Ammon's horn (tissue), 1 donor: ENCODE results near the gene ADAMTS18.
A peak's percentile ranks its signal among the peaks of the same experiment; 100 is the strongest.
"Not testable (repeated sequence)": the region's sequence is repeated elsewhere in the genome, so short reads cannot be mapped to it uniquely, and the experiment has no call there.

ENCODE experiments used
- DNase-seq: peaks from one replicate; pipeline ENCODE4 v3.0.0-alpha.2; 2016; ENCODE audit warnings: low spot score

Gene ADAMTS18

DNA sequence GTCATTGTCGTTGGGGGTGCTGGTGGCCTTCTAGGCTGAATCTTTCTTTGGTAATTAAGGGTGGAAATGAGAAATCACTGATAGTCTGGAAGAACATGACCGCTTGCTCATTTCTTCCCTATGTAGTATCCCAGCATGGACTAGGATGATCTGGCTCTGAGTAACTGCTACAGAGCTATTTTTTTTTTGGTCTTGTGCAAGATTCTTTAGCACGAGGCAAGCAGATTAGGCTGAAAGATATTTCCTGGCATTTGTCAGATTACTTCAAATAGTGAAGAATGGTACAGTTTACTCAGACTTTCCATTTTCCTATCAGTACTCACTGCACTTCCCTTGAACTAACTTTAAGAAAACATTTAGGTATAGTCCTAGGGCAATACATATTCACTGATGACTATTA, 146.6 kb downstream of the ADAMTS18 start:
- no peak for DNase-seq

DNA sequence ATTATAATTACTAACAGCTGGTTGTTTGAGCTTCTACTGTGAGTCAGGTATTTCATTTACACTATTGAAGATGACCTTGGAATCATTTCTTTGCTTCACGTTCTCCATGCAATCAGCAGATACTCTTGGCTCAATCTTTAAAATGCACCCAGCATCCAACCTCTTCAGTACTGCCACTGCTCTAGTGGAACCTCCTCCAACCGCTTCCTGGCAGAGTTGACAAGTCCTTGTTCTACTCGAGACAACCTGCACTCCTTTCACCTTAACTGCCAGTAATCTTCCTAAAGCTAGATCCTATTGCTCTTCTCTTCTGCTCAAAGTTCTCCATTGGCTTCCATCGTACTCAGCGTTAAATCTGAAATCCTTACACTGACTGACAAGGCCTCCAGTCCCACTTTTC, 149.2 kb downstream of the ADAMTS18 start:
- DNase-seq, result no peak

DNA sequence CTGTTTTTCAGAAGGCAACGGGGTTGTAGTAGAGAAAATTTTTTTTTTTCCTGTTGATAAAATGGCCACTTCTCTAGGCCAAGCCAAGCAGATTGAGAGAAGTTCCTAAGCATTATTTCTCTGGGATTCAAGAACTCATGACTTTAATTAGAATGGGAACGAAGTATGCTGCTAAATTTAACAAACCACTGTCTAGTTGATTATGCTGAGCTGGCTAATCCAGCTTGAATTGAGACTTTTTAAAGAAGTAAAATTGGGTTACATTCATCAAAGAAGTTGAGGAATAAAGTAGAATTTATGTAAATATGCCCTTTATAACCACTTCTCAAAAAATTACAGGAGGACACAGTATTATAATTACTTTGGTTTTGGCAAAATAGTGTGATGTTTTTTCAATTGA, 152.5 kb downstream of the ADAMTS18 start:
- DNase-seq, result no peak

DNA sequence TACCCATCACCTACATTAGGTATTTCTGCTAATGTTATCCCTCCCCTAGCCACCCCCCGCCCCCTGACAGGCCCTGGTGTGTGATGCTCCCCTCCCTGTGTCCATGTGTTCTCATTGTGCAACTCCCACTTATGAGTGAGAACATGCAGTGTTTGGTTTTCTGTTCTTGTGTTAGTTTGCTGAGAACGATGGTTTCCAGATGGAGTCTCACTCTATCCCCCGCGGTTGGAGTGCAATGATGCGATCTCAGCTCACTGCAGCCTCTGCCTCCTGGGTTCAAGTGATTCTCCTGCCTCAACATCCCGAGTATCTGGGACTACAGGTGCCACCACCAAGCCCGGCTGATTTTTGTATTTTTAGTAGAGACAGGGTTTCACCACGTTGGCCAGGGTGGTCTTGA, 155.5 kb downstream of the ADAMTS18 start:
- not testable (repeated sequence) for DNase-seq

DNA sequence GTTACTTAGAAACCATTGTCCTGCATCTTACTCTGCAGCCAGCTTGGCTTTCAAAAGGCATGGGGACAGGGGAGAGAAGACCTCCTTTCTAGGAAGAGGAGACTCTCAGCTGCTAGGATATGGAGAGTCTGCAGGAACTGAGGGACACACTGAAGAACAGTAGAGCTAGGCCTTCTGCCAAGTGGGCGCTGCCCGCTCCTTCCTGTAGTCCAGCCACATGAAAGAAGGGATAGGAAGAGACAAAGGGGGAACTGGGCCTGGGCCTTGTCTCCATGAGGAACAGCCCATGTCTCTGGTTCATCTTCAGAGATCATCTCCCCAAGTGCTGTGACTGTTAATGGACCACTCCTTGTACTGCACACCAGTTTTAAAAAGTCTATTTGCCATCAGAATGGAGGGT, 157.3 kb downstream of the ADAMTS18 start:
- no peak for DNase-seq

DNA sequence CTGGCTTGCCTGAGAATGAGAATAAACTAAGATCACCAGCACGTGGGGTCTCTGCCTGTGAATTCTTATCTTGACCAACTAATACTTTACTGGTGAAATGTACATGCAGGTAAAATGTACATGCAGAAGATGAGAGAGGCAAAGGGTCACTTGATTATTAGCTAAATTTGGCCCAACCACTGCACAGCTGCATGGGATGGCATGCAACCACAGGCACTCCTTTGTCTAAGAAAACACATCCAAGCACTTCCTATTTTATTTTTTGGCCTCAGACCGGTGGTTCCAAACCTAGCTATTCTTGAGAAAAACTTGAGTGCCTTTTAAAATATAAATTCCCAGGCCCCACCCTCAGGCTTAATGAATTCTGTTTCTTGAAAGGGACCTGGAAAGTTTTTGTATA, 157.7 kb downstream of the ADAMTS18 start:
- DNase-seq, result no peak

DNA sequence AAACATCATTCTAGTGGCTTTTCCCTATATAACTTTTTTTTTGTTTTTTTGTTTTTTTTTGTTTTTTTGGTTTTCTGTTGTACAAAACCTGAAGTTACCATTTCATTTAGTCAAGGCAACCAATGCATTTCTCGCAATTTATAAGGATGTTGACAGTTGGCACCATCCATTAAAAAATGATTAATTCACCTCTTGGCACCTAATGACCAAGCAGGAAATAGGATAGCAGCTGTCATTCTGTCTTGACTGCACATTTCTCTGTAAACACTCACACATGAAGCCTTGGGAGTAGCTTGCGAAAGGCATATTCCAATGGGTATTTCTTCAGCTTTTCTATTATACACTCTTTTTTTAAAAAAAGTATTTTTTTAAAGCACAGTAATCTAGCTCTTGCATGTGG, 158.2 kb downstream of the ADAMTS18 start:
- DNase-seq, result no peak

DNA sequence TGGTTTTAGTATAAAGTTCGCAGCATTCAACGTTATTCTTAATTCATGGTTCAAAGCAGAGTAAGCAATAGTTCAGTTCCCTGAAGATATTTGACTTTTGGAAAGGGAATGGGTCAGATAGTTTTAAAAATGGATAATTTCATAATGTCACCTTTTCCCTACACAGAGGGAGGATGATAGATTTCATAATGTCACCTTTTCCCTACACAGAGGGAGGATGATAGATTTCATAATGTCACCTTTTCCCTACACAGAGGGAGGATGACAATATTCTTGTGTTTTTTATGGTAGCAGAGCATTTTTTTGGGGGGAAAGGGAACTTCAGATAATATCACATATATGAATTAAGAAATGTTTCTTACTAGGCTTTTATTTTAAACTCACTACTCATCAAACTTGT, 159.5 kb downstream of the ADAMTS18 start:
- not testable (repeated sequence) for DNase-seq

DNA sequence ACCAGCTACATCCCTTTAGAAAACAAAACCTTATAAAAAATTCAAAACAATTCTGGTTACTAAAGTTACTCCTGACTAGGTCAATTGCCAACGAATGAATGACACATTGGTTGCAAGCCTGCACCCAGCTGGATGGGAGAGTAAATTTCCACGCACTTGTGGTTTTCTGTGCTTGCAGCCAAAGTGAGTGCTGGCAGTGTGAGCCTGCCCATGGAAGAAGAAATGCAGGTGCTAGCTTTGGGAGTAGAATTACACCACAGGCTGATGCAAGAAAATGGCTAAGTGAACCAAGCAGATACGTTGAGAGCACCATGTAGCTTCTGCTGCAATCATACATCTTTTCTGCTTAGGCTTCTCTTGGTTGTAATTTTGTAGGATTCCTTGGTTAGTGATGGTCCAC, 161.0 kb downstream of the ADAMTS18 start:
- peak; percentile 43 for DNase-seq

DNA sequence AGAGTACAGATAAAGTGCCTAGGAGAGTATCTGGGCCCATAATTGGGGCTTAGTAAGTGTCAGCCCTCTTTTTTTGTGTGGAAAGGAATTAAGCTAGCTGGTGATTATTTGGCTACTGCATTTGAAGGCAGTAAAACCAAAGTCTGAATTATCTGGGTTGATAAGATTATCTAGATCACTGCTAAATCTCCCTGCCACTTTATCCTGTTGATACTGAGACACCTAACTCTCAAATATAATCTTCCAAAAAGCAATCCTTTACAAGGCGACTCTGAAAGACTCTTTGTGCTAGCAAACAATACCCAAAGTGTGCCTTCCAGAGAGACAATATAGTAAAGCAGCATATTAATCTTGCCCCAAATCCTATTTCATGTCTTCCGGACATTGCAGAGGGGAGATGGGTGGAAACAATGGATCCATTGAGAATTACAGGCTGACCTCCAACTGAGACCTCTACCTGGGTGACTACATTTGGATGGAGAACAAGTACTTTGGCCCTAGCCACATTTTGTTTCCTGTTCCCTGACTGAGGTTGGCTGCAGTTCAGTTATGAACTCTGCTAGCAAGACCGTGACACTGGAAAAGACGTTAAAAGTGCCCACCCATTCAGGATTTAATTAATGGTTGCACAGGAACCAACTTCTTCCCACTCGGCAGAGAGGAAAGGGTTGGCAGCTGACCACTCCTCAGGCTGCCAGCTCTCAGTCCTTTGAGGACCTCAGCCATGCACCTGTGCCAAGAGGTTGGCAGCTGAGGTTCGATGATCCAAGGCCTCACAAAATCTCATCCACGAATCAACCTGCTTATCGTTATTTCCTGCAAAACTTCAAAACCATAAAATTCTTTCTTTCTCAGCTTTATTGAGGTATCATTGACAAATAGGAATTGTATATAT, 163.1 kb downstream of the ADAMTS18 start:
- DNase-seq, result peak; percentile 36

DNA sequence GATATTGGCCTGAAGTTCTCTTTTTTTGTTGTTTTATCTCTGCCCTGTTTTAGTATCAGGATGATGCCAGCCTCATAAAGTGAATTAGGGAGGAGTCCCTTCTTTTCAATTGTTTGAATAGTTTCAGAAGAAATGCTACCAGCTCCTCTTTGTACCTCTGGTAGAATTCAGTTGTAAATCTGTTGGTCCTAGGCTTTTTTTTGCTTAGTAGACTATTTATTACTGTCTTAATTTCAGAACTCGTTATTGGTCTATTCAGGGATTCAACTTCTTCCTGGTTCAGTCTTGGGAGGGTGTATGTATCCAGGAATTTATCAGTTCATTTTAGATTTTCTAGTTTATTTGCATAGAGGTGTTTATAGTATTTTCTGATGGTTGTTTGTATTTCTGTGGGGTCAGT, 168.6 kb downstream of the ADAMTS18 start:
- DNase-seq, result not testable (repeated sequence)

DNA sequence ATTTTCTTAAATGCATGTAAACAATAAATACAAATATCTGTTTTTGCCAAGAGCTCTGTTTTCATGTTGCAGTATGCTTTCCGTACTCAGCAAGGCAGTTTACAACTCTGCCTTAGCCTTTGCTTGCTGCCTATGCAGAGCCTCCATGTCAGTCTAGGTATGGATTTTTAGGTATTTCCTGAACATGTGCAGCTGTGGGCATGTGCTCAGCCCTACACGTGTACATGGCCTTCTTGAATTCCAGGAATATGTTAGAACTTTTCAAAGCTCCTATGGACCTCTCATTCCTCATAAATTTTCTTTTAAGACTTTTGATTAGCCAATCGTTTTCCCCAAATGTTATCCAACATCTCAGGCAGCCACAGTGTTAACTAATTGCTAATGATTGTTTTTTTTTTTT, 171.9 kb downstream of the ADAMTS18 start:
- no peak for DNase-seq

DNA sequence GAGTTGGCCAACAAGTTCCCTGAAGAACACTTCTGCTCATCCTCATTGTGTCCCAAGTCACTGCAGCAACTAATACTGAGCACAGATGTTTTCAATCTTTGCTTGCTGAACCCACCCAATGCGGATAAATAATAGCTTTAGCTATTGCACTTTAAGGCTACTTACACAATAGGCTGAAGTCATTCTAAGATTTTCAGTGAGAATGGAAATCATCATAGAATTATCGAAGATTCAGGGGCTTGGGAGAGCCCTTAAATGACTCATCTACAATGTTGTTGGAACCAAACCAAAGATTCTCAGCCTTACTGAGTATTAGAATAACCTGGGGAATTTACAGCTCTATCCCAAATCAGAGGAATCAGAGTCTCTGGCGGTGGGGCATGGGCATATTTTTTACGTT, 184.4 kb downstream of the ADAMTS18 start:
- no peak for DNase-seq

DNA sequence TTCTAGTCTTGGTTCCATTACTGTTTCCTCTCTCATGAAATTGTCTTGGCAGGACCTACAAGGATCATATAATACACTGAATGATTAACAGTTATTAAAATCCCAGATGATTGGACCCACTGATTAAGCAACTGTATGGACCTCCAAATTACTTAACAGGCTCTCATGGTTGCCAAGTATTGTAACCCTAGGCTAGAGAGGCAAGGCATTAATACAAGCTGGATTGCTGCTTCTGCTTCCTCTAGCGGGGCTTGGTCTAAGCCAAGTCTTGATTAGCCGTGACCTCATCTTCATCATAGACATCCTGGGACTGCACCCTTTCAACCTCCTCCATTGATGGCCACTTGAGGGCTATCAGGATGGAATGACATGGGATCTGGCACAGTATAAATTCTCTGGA, 188.7 kb downstream of the ADAMTS18 start:
- DNase-seq, result no peak

DNA sequence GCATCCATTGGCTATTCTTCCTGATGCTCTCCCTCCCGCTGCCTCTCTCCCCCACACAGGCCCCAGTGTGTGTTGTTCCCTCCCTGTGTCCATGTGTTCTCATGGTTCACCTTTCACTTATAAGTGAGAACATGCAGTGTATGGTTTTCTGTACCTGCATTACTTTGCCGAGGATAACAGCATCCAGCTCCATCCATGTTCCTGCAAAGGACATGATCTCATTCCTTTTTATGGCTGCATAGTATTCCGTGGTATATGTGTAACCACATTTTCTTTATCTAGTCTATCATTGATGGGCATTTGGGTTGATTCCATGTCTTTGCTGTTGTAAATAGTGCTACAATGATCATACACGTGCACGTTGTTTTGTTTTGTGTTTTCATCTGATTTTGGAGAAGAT, 192.4 kb downstream of the ADAMTS18 start:
- not testable (repeated sequence) for DNase-seq

DNA sequence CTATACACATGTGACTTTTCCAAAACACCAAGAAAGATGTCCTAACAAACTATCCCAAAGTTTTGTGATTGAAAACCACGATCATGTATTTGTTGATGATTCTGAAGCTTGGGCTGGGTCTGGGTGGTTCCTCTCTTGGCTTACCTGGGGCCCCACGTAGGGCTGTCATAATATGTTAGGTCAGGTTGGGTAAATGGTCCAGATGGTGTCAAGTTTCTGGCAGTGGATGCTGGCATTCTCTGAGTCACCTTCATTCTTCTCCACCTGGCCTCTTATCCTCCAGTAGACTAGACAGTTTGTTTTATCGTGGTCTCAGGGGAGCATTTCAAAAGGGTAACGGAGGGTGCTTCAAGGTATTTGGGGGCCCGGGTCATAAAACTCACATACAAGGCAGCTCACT, 196.2 kb downstream of the ADAMTS18 start:
- DNase-seq, result no peak

DNA sequence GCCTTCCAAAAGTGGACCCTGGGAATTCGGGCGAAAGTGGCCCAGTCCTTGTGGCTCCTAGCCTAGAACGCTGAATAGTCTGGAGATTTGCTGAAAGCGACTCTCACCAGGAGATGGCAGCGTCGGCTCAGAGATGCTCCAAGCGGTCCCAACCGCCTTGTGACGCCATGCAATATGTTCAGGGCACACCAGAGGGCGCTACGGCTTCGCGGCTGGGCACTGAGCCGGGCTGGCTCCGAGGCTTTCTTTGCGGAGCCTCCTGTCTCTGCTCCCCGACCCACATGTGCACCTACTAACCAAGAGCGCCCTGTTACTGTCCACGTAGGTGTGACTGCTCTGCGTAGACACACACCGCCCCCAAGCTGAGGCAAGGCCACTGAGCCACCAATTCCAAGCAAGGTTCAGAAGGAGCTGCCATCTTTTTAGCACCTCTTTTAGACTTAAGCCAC, 198.7 kb downstream of the ADAMTS18 start:
- DNase-seq, result peak; percentile 93

DNA sequence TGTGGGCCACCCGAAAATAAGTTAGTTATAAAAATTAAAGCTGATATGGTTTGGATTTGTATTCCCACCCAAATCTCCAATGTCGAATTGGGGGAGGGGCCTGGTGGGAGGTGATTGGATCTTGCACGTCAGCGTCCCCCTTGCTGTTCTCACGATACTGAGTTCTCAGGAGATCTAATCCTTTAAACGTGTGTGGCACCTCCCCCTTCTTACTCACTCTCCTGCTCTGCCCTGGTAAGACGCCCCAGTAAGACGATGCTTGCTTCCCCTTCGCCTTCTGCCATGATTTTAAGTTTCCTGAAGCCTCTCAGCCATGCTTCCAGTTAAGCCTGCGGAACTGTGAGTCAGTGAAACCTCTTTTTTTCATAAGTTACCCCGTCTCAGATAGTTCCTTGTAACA, 200.2 kb downstream of the ADAMTS18 start:
- DNase-seq, result no peak

DNA sequence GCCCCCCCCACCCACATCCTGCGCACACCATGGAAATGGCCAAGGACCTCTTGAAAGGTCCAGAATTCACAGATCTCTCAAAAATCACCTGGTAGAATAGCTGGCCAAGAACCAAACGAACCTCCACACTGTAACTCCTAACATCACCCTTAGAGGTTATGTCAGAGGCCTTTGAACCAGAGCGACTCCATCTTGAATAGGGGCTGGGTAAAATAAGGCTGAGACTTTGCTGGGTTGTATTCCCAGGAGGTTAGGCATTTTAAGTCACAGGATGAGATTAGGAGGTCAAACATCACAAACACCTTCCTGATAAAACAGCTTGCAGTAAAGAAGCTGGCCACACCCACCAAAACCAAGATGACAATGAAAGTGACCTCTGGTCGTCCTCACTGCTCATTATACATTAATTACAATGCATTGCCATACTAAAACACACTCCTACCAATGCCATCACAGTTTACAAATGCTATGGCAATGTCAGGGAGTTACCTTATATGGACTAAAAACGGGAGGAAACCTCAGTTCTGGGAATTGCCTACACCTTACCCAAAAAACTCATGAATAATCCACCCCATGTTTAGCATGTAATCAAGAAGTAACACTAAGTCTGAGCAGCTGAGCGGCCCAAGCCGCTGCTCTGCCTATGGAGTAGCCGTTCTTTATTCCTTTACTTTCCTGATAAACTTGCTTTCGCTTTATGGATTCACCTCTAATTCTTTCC, 200.9 kb downstream of the ADAMTS18 start:
- DNase-seq, result no peak
